Measurements from ENCODE around the gene SLC7A7.
A peak's percentile ranks its signal among the peaks of the same experiment; 100 is the strongest.
"Not testable (repeated sequence)": the region's sequence is repeated elsewhere in the genome, so short reads cannot be mapped to it uniquely, and the experiment has no call there.

Gene SLC7A7

GRCh38 chr14:22786685-22787084, 28.6 kb downstream of the SLC7A7 start:
- no peak for DNase-seq (ENCODE audit: low read depth)

DNA sequence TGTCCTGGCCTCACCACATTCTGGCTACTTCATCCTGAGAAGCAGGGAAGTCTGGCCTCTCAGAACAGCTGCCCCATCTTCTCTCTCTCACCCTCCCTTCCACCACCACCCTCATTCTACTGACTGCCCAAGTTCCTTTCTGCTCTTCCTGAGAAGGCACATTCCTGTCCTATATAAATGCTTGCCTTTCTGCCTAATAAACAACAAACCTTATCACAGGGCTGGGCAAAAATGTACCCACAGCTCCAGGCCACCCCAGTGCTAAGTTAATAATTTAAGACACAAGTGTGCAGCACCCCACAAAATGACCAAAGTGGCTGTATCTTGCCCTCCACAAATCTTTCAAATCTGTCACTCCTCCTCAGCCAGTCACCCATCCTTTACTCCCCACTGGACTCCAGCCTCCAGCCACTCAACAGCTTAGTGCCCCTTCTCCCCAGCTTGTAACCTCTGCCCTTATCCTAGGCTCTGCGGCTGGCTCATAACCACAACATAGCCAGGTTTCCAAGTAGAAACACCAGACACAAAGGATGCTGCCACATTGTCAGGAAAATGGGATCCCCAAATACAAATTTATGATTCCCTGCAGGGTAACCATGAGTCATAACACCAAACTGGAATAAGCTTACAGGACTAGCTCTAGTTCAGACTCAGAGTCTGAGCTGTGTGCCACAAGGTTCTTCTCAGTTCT, 33.8 kb downstream of the SLC7A7 start:
- DNase-seq (ENCODE audit: low read depth), result no peak

DNA sequence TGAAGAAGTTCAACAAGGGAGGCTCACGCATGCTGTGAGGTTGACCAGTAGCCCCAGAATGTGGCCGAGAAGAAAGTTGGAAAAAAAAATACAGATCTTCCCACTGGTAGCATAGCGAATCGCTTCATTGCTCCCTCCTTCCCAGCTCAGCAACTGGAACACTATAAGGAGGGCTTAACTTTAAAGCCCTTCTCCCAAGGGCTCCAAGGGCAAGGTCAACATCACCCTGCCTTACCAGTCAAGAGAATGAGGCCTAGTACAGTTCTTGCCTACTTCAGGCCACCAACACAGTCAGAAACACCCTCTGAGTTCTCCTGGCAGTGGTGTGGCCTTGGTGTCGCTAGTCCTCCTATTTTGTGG, 34.3 kb downstream of the SLC7A7 start:
- no peak for DNase-seq (ENCODE audit: low read depth)

GRCh38 chr14:22780105-22780679, 35.0 kb downstream of the SLC7A7 start:
- no peak for DNase-seq (ENCODE audit: low read depth)

- no peak for DNase-seq (ENCODE audit: low read depth)
Observed at GRCh38 chr14:22778084-22778483, 37.2 kb downstream of the SLC7A7 start.

DNA sequence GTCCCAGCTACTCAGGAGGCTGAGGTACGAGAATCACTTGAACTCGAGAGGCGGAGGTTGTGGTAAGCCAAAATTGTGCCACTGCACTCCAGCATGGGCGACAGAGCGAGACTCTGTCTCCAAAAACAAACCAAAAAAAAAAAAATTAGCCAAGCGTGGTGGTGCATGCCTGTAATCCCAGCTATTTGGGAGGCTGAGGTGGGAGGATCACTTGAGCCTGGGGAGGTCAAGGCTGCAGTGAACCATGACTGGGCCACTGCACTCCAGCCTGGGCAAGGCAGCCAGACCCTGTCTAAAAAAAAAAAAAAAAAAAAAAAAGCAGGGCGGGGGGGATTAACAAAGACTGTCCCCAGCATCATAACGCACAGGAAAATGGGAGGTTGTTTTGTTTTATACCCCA, 38.4 kb downstream of the SLC7A7 start:
- DNase-seq (ENCODE audit: low read depth), result not testable (repeated sequence)

DNA sequence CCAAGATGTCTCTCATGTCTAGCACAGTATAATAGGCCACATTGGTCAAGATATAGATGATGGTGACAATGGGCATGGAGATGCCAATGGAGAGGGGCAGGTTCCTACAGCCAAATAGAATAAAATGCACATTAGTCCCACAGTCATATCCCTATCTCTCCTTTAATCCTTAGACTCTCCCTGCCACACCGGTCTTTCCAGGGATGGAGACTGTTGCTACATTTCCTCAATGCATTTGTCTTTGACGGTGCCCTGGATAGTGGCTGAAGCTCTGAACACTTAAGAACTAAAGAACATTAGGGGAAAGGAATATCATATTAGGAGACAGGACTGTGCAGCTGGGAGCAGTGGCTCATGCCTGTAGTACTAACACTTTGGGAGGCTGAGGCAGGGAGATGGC, 39.0 kb downstream of the SLC7A7 start:
- DNase-seq (ENCODE audit: low read depth), result no peak

- DNase-seq (ENCODE audit: low read depth), result no peak
Observed at GRCh38 chr14:22774011-22774706, 41.1 kb downstream of the SLC7A7 start.

GRCh38 chr14:22773162-22774010, 41.8 kb downstream of the SLC7A7 start:
- DNase-seq (ENCODE audit: low read depth), result no peak

GRCh38 chr14:22772725-22773124, 42.5 kb downstream of the SLC7A7 start:
- no peak for DNase-seq (ENCODE audit: low read depth)

- no peak for DNase-seq (ENCODE audit: low read depth)
Observed at GRCh38 chr14:22770481-22771187, 44.6 kb downstream of the SLC7A7 start.

DNA sequence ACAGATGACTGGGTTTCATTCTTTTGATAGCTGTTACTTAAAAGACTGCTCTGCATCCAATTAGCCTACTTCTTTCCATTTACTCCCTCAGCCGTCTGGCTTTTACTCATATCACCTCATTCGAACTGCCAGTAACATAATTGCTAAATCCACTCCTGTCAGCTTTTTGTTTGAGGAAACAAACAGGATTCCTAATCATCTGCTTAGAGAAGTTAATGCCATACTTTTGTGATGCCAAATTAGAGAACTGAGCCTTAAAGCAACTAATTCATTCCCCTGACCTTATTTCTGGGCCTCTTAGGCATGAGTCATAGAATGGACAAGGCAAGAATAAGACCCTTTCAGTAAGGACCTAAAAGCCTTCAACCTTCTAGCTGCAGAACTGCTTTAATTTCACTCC, 45.9 kb downstream of the SLC7A7 start:
- DNase-seq (ENCODE audit: low read depth), result no peak

- DNase-seq (ENCODE audit: low read depth), result no peak
Observed at GRCh38 chr14:22768947-22769346, 46.3 kb downstream of the SLC7A7 start.

DNA sequence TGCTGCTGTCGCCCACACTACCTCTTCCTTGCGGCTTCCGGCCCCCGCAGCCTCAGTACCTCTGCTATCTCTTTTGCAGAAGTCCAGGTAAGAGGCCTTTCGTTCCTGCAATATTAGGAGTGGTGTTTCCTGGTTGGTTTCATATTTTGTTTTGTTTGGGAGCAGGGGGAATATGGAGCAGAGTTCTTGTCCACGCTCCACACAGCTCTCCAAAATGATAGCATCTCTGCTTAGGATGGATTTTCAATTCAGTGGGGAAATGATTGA, 48.0 kb downstream of the SLC7A7 start:
- DNase-seq (ENCODE audit: low read depth), result no peak

GRCh38 chr14:22766457-22767322, 48.5 kb downstream of the SLC7A7 start, which contains the start of gene OXA1L:
TSS of gene OXA1L (plus strand) at chr14:22766688. CDS start at chr14:22766702, 14 bp downstream.
- peak; percentile 92 for DNase-seq (ENCODE audit: low read depth)

DNA sequence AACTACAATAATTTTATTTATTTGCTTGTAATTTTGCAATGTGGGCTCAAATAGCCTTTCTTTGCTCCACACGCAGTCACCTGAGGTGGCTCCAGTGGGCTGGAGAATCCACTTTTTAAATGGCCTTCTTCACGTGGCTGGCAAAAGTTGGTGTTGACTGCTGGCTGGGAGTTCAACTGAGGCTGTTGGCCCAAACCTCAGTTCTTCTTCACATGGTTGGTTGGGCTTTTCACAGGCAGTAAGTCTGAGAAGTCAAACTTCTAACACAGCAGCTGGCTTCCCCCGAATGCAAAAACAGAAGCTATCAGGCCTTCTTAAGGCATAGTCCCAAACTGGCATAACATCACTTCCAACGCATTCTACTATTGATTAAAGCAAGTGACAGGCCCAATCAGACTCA, 50.9 kb downstream of the SLC7A7 start:
- no peak for DNase-seq (ENCODE audit: low read depth)

GRCh38 chr14:22761734-22762133, 53.5 kb downstream of the SLC7A7 start:
- no peak for DNase-seq (ENCODE audit: low read depth)

GRCh38 chr14:22757972-22758650, 57.1 kb downstream of the SLC7A7 start:
- not testable (repeated sequence) for DNase-seq (ENCODE audit: low read depth)

- no peak for DNase-seq (ENCODE audit: low read depth)
Observed at GRCh38 chr14:22753586-22753985, 61.6 kb downstream of the SLC7A7 start.

- DNase-seq (ENCODE audit: low read depth), result no peak
Observed at GRCh38 chr14:22752422-22752821, 62.8 kb downstream of the SLC7A7 start.
